ENCODE measurements around the gene INTS6.

DNA sequence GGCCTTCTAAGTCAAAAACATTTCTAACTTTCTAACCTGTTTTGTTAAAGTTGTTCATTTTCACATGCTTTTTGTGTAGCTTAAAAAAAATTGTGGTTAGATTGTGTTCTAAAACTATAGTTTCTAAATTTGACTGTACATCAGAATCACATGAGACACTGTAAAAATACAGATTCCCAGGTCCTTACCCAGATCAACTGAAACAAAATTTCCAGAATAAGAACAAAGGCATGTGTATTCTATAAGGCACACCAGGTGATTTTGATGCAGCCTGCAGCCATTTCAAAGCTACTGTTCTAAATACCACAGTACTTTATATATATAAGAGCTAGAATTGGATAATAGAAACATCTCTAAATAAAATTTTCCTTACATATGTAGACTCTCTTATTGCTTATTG, 29.1 kb downstream of the INTS6 start:
- TF ChIP-seq, protein P1, sequence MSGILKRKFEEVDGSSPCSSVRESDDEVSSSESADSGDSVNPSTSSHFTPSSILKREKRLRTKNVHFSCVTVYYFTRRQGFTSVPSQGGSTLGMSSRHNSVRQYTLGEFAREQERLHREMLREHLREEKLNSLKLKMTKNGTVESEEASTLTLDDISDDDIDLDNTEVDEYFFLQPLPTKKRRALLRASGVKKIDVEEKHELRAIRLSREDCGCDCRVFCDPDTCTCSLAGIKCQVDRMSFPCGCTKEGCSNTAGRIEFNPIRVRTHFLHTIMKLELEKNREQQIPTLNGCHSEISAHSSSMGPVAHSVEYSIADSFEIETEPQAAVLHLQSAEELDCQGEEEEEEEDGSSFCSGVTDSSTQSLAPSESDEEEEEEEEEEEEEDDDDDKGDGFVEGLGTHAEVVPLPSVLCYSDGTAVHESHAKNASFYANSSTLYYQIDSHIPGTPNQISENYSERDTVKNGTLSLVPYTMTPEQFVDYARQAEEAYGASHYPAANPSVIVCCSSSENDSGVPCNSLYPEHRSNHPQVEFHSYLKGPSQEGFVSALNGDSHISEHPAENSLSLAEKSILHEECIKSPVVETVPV (CRISPR knock-in tag; IDR thresholded peaks at IDR 0.05) = no peak
- TF ChIP-seq ZNF8 (CRISPR knock-in tag; IDR thresholded peaks at IDR 0.05) = no peak
- TF ChIP-seq ZFP3 (CRISPR knock-in tag; IDR thresholded peaks at IDR 0.05) = no peak
- TF ChIP-seq, protein P2, sequence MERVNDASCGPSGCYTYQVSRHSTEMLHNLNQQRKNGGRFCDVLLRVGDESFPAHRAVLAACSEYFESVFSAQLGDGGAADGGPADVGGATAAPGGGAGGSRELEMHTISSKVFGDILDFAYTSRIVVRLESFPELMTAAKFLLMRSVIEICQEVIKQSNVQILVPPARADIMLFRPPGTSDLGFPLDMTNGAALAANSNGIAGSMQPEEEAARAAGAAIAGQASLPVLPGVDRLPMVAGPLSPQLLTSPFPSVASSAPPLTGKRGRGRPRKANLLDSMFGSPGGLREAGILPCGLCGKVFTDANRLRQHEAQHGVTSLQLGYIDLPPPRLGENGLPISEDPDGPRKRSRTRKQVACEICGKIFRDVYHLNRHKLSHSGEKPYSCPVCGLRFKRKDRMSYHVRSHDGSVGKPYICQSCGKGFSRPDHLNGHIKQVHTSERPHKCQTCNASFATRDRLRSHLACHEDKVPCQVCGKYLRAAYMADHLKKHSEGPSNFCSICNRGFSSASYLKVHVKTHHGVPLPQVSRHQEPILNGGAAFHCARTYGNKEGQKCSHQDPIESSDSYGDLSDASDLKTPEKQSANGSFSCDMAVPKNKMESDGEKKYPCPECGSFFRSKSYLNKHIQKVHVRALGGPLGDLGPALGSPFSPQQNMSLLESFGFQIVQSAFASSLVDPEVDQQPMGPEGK (CRISPR knock-in tag; IDR thresholded peaks at IDR 0.05; ENCODE audit: borderline replicate concordance) = no peak
- no peak for TF ChIP-seq ZFP30 (CRISPR knock-in tag; IDR thresholded peaks at IDR 0.05)
- TF ChIP-seq TCF4 (CRISPR knock-in tag; IDR thresholded peaks at IDR 0.05; ENCODE audit: borderline replicate concordance) = no peak
